Medulla oblongata (tissue), 1 donor: Measurements from ENCODE around the gene MVB12A.

Experiments used
- DNase-seq: peaks from one replicate; pipeline ENCODE4 v3.0.0-alpha.2; 2015; ENCODE audit errors: extremely low spot score

Gene MVB12A

GRCh38 chr19:17471410-17472125 is 51.7 kb downstream of the MVB12A start:
- no peak for DNase-seq

GRCh38 chr19:17473041-17473440 is 53.2 kb downstream of the MVB12A start:
- DNase-seq: no peak
